Measurements from ENCODE around the gene KIF26A.
A peak's percentile ranks its signal among the peaks of the same experiment; 100 is the strongest.

The KIF26A gene

GRCh38 chr14:104133496-104133895 is 4.9 kb upstream of the KIF26A start:
- DNase-seq = no peak

GRCh38 chr14:104134061-104134965 is 4.1 kb upstream of the KIF26A start:
- DNase-seq = no peak

- DNase-seq = no peak
Measured at GRCh38 chr14:104135121-104135903, 3.1 kb upstream of the KIF26A start.

GRCh38 chr14:104135904-104136471 is 2.4 kb upstream of the KIF26A start:
- DNase-seq = no peak

- DNase-seq = no peak
Measured at GRCh38 chr14:104136472-104137296, 1.7 kb upstream of the KIF26A start.

- peak in 1 of 2 donors; percentile 8 for DNase-seq
Measured at GRCh38 chr14:104137297-104138097, 890 bp upstream of the KIF26A start.

- no peak for DNase-seq
Measured at GRCh38 chr14:104138718-104139459, 502 bp downstream of the KIF26A start.

GRCh38 chr14:104139460-104140212 is 1.2 kb downstream of the KIF26A start:
- DNase-seq = no peak

GRCh38 chr14:104140213-104140462 is 1.8 kb downstream of the KIF26A start:
- DNase-seq = no peak

- DNase-seq = no peak
Measured at GRCh38 chr14:104140463-104141331, 2.3 kb downstream of the KIF26A start.

- no peak for DNase-seq
Measured at GRCh38 chr14:104141621-104142091, 3.3 kb downstream of the KIF26A start.

- DNase-seq = no peak
Measured at GRCh38 chr14:104142136-104142945, 4.0 kb downstream of the KIF26A start.

- DNase-seq = no peak
Measured at GRCh38 chr14:104142946-104143470, 4.6 kb downstream of the KIF26A start.

GRCh38 chr14:104143521-104144452 is 5.4 kb downstream of the KIF26A start:
- DNase-seq = no peak

GRCh38 chr14:104144453-104144790 is 6.0 kb downstream of the KIF26A start:
- DNase-seq = no peak

- no peak for DNase-seq
Measured at GRCh38 chr14:104144911-104145825, 6.8 kb downstream of the KIF26A start.

All from bone marrow (tissue), 2 donors.